Stromal cell of bone marrow (primary cell): ENCODE data around the gene SUCNR1.
A peak's percentile ranks its signal among the peaks of the same experiment; 100 is the strongest.
"Not testable (repeated sequence)": the region's sequence is repeated elsewhere in the genome, so short reads cannot be mapped to it uniquely, and the experiment has no call there.

Experiments
- DNase-seq: peaks from one replicate; pipeline ENCODE4 v3.0.0-alpha.2; 2012; ENCODE audit warnings: low read depth

SUCNR1 gene

DNA sequence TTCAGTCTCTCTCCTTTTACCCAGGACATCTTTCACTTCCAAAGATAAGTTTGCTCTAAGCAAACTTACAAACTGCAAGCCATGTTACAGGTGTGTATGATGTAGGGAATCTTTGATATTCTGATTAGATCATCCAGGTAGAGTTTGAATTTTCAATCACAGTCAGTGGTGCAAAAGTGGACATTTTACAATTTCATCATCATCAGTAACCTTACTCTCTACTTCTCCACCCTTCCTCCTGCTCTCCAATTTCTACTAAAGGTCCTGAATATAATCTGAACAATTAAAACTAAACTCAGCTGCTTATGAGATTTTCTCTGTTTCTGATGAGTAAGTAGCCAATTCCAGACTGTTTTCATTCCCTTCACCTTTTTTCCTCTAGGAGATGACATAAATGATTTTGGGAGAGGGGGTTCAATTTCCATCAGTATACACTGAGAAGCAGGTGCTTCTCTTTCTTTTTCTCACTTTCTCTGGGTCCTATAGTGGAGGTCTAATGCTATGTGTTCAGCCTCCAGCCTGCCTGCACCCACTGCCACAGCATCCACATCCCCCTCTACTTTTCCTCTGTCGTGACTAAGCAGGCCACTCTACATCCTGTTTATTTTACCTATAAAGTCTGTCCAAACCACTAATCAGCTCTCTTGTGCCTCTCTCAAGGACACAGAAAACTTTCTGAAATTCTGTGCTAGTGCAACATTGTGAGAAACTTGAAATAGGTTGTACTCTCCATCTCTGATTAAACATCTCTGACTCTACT lies 27.6 kb downstream of the SUCNR1 start:
- DNase-seq: no peak

DNA sequence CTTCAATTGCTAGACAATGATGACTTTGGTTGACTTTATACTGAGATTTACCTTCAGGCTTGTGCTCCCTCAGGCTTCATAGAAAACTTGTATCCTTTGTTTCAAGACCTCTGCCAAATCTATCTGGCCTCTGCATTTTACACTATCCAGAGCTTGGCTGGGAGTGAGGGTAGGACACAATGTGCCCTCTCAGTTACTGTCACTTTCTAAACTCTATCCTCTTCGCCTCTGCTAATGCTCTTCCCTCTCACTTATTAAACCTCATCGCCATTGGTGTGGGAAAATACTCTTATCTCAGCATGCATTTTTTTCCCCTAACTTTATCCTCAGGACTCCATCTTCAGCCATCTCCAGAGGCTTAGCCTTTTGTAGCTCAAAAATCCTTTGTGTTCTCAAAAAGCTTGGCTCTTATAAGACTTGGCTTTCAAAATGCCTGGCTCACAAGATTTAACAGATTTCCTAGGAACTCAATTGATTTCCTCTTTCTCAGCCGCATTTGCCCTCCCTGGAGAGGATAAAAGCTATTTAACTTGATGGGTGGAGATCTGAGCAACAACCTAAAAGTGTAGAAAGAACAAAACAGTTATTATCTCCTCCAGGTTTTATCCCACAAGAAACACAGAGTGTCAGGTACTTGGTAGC lies 28.3 kb downstream of the SUCNR1 start:
- no peak for DNase-seq

- DNase-seq: no peak
These were observed 30.1 kb downstream of the SUCNR1 start for GRCh38 chr3:151903501-151903991.

GRCh38 chr3:151905647-151906046 lies 32.2 kb downstream of the SUCNR1 start:
- no peak for DNase-seq

- DNase-seq: no peak
These were observed 33.3 kb downstream of the SUCNR1 start for GRCh38 chr3:151906751-151907150.

DNA sequence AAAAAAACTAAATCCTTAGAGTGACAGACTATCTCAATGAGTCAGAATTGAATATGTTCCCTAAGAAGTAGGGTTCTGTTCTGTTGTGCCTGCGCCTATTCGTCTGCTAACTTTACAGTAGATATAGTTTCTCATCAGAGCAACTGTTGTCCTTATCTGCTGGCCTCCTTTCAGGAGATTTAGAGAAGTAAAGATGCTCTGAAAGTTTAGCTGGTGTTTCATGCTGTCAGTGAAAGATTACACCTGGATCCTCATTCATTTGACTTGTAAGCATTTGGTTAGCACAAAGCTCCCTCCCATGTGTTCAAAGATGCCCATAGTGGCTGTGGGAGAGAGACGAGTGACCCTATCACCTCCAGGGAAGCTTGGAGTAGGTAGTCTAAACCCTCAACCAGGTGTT lies 35.0 kb downstream of the SUCNR1 start:
- DNase-seq: no peak

DNA sequence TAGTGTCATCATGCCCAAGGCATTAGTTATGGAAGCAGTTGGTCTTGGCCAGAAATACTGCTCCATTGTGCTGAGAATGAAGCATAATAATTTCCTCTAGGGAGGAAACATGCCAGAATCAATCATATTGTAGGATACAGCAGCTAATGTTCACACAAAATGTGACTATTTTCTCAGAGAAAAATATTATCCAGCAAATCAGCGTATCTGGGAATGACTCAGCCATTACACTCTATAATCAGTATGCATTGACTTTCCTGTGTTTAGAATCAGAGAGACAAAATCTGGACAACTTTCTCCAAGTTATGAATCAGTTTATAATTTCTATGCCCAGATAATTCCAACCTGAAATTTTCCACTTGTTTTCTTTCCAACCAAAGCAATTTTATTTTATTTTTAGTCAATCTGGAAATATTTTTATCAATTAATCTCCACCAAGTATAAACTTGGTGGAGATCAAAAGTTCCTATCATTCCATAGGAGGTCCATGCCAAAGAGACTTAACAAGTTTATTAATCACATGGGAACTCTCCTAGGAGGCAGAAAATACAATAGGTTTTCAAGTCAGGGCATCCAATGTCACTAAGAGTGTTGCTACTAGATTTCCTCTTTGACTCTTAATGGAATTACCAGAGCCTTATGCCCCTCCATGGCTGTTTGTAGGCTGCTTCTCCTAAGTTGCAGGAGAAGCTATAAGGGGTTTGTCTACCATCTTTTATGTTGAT lies 36.4 kb downstream of the SUCNR1 start:
- no peak for DNase-seq

- DNase-seq: no peak
These were observed 38.0 kb downstream of the SUCNR1 start for GRCh38 chr3:151911462-151911861.

GRCh38 chr3:151912028-151912427 lies 38.6 kb downstream of the SUCNR1 start:
- peak; percentile 78 for DNase-seq

- DNase-seq: no peak
These were observed 43.3 kb downstream of the SUCNR1 start for GRCh38 chr3:151916781-151917180.

- no peak for DNase-seq
These were observed 45.0 kb downstream of the SUCNR1 start for GRCh38 chr3:151918253-151919029.

- no peak for DNase-seq
These were observed 45.5 kb downstream of the SUCNR1 start for GRCh38 chr3:151919030-151919328.

DNA sequence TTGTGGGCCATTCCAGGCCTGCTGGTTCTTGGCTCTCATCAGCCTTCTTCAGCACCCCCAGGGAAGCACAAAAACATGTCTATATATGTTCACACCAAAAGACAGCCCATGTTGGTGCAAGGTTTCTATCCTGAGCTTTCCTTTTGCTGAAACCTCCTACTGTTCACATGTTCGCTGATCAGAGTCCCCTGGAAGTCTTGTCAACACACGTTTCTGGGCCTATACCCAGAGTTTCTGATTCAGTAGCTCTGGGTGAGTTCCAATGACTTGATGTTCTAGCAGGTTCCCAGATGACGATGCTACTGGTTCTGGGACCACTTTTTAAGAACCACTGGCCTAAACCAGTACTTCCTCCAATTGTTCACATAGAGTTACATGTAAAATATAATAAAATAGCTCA lies 46.0 kb downstream of the SUCNR1 start:
- no peak for DNase-seq

DNA sequence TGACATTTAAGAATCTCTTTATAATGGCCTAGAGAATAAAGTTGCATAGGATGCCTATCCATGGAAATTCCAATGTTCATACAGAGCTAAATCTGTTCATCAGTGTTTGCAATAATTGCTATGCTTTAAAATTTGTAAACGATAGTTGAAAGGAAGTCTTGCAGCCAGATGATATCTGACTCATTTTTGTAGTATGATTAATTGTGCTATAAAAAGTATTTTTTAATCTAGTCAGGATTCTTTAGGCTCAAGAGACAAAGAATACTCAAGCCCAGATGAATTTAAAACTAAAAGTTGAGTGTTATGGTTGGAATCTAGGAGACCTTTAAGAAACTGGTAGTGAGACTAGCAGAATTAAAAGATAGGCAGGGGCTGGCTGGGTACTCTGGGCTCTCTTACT lies 50.5 kb downstream of the SUCNR1 start:
- no peak for DNase-seq

DNA sequence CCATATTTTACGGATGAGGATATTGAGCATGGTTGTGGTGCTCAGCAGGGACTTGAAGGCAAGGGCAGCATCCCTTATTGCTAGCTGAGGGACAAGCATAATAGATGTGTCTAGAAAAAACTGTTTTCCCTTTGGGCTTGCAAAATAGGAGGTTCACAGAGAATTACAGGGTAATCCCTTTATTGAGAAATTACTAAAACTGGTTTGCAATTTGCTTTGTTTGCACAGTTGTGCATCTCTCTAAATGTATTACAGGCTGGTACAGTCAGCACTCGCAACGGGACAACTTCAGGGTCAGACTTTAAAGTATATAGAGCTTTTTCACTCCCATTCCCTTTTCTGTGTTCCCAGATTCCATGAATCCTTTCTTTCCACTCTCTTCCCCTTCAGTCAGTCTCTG lies 51.3 kb downstream of the SUCNR1 start:
- DNase-seq: no peak

GRCh38 chr3:151925419-151925818 lies 52.0 kb downstream of the SUCNR1 start:
- no peak for DNase-seq

DNA sequence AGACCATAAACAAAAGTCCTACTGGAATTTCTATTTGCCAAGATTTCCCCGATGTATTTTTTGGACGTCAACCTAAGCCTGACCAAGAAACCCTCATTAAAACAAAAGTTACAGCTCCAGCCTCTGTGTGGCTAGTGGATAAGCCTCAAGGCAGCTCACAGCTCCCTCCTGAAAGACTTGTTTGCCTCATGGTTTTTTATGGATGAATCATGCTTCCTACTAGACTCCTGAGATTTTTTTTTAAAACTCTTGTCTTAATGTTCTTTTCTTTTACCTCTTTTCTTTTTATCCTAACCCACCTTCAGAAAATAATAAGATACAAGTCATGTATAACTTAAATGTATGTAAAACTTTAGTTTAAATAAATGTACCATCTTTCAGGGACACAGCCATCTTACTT lies 52.4 kb downstream of the SUCNR1 start:
- DNase-seq: peak; percentile 81

GRCh38 chr3:151926956-151927355 lies 53.5 kb downstream of the SUCNR1 start:
- DNase-seq: peak; percentile 68

- not testable (repeated sequence) for DNase-seq
These were observed 54.6 kb downstream of the SUCNR1 start for GRCh38 chr3:151927915-151928525.

- DNase-seq: no peak
These were observed 57.7 kb downstream of the SUCNR1 start for GRCh38 chr3:151931171-151931570.

GRCh38 chr3:151933234-151933853 lies 59.9 kb downstream of the SUCNR1 start:
- DNase-seq: no peak
